Measurements from ENCODE around the gene IFFO2. TPM values are rescaled to one million over a fixed set of nuclear protein-coding genes. Genes with fewer than 3 reads are reported as not detected.

IFFO2 gene
- total and polyA plus RNA-seq, 2 of the 8 experiments (the other 6 are each of a cell fraction or from before 2014, with no cell fraction given) = 6.6 to 10.4 TPM

- TF ChIP-seq CHD7 (IDR thresholded peaks at IDR 0.05; ENCODE audit: insufficient replicate concordance, low read length) (no peak), KDM1A (IDR thresholded peaks at IDR 0.05; ENCODE audit: borderline replicate concordance, low read length) (no peak)
These were observed 49.2 kb downstream of the IFFO2 start (continued) for GRCh38 chr1:18907021-18907916.
